ENCODE results near the gene MAP1LC3A.

The MAP1LC3A gene

GRCh38 chr20:34552569-34552968, 5.9 kb upstream of the MAP1LC3A start:
- no peak overlapping the region for H3K4me3 ChIP-seq (ENCODE audit: low read depth in 1 of 2, low read length in 2 of 2)
- no peak overlapping the region for H3K27ac ChIP-seq (ENCODE audit: low read length)
- H3K9me3 ChIP-seq (ENCODE audit: control insufficient read depth in 1 of 2, low read length in 2 of 2), result no peaks in the 10 kb centered on the region
- H3K4me1 ChIP-seq (ENCODE audit: control insufficient read depth in 1 of 2, insufficient read depth in 2 of 2, low read length in 2 of 2), result no peaks in the 10 kb centered on the region
- H3K36me3 ChIP-seq (ENCODE audit: control insufficient read depth in 1 of 2, insufficient read depth in 2 of 2, low read length in 2 of 2), result no peaks in the 10 kb centered on the region
- H3K27me3 ChIP-seq (ENCODE audit: low read depth, low read length), result no peaks in the 10 kb centered on the region

- H3K4me3 ChIP-seq (ENCODE audit: low read depth in 1 of 2, low read length in 2 of 2), result no peak overlapping the region
- no peaks in the 10 kb centered on the region for H3K27me3 ChIP-seq (ENCODE audit: low read depth, low read length)
- H3K27ac ChIP-seq (ENCODE audit: low read length), result no peak overlapping the region
- H3K9me3 ChIP-seq (ENCODE audit: control insufficient read depth in 1 of 2, low read length in 2 of 2), result no peaks in the 10 kb centered on the region
- H3K36me3 ChIP-seq (ENCODE audit: control insufficient read depth in 1 of 2, insufficient read depth in 2 of 2, low read length in 2 of 2), result no peaks in the 10 kb centered on the region
- no peaks in the 10 kb centered on the region for H3K4me1 ChIP-seq (ENCODE audit: control insufficient read depth in 1 of 2, insufficient read depth in 2 of 2, low read length in 2 of 2)
Observed at GRCh38 chr20:34553366-34553867, 5.1 kb upstream of the MAP1LC3A start.

- Histone ChIP-seq H3K27ac (ENCODE audit: low read length) (peak overlapping the region; percentile 58), H3K4me1 (ENCODE audit: control insufficient read depth in 1 of 2, insufficient read depth in 2 of 2, low read length in 2 of 2) (peaks cover 0 to 3% of the 10 kb centered on the region in 2 donors), H3K9me3 (ENCODE audit: control insufficient read depth in 1 of 2, low read length in 2 of 2) (no peaks in the 10 kb centered on the region), H3K36me3 (ENCODE audit: control insufficient read depth in 1 of 2, insufficient read depth in 2 of 2, low read length in 2 of 2) (peaks cover 0 to 4% of the 10 kb centered on the region in 2 donors), H3K4me3 (ENCODE audit: low read depth in 1 of 2, low read length in 2 of 2) (peak overlapping the region; percentile 58 to 79), H3K27me3 (ENCODE audit: low read depth, low read length) (no peaks in the 10 kb centered on the region)
Observed at GRCh38 chr20:34557936-34558319, 590 bp upstream of the MAP1LC3A start.

DNA sequence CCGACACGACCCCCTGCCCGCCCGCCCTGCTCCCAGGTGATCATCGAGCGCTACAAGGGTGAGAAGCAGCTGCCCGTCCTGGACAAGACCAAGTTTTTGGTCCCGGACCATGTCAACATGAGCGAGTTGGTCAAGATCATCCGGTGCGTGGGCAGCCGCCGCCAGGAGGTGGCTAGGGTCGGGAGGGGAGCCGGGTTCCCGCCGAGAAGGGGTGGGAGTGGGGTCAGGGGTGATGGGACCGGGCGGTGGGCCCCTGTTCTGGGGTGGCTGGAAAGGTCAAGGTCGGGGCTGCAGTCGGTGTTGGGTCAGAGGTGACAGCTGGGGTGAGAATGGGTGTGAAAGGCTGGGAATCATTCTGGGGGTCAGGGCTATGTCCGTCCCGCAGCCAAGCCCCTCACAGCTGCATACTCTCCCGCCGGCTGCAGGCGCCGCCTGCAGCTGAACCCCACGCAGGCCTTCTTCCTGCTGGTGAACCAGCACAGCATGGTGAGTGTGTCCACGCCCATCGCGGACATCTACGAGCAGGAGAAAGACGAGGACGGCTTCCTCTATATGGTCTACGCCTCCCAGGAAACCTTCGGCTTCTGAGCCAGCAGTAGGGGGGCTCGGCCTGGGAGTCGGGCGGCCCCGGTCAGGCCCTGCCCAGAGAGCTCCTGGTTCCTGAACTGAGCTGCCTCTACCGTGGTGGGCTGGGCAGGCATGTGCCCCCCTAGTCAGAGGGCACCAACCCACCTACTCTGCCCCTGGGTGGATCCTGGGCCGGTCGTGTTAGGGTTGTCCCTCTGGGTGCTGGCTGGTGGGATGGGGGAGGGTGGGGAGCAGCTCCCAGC, 1.0 kb downstream of the MAP1LC3A start:
- Histone ChIP-seq H3K27me3 (ENCODE audit: low read depth, low read length) (no peaks in the 10 kb centered on the region), H3K9me3 (ENCODE audit: control insufficient read depth in 1 of 2, low read length in 2 of 2) (no peaks in the 10 kb centered on the region), H3K36me3 (ENCODE audit: control insufficient read depth in 1 of 2, insufficient read depth in 2 of 2, low read length in 2 of 2) (peaks cover 0 to 4% of the 10 kb centered on the region in 2 donors), H3K27ac (ENCODE audit: low read length) (no peak overlapping the region), H3K4me1 (ENCODE audit: control insufficient read depth in 1 of 2, insufficient read depth in 2 of 2, low read length in 2 of 2) (peaks cover 0 to 3% of the 10 kb centered on the region in 2 donors), H3K4me3 (ENCODE audit: low read depth in 1 of 2, low read length in 2 of 2) (peak overlapping the region; percentile 39 to 79)

- Histone ChIP-seq H3K4me3 (ENCODE audit: low read depth in 1 of 2, low read length in 2 of 2) (no peak overlapping the region), H3K27me3 (ENCODE audit: low read depth, low read length) (no peaks in the 10 kb centered on the region), H3K9me3 (ENCODE audit: control insufficient read depth in 1 of 2, low read length in 2 of 2) (no peaks in the 10 kb centered on the region), H3K4me1 (ENCODE audit: control insufficient read depth in 1 of 2, insufficient read depth in 2 of 2, low read length in 2 of 2) (peaks cover 0 to 3% of the 10 kb centered on the region in 2 donors), H3K36me3 (ENCODE audit: control insufficient read depth in 1 of 2, insufficient read depth in 2 of 2, low read length in 2 of 2) (peaks cover 0 to 4% of the 10 kb centered on the region in 2 donors), H3K27ac (ENCODE audit: low read length) (no peak overlapping the region)
Observed at GRCh38 chr20:34560141-34560523, 1.6 kb downstream of the MAP1LC3A start.

GRCh38 chr20:34560614-34561013, 2.1 kb downstream of the MAP1LC3A start:
- H3K4me3 ChIP-seq (ENCODE audit: low read depth in 1 of 2, low read length in 2 of 2), result no peak overlapping the region
- H3K9me3 ChIP-seq (ENCODE audit: control insufficient read depth in 1 of 2, low read length in 2 of 2), result no peaks in the 10 kb centered on the region
- H3K36me3 ChIP-seq (ENCODE audit: control insufficient read depth in 1 of 2, insufficient read depth in 2 of 2, low read length in 2 of 2), result peaks cover 0 to 4% of the 10 kb centered on the region in 2 donors
- peaks cover 0 to 3% of the 10 kb centered on the region in 2 donors for H3K4me1 ChIP-seq (ENCODE audit: control insufficient read depth in 1 of 2, insufficient read depth in 2 of 2, low read length in 2 of 2)
- H3K27ac ChIP-seq (ENCODE audit: low read length), result no peak overlapping the region
- H3K27me3 ChIP-seq (ENCODE audit: low read depth, low read length), result no peaks in the 10 kb centered on the region

DNA sequence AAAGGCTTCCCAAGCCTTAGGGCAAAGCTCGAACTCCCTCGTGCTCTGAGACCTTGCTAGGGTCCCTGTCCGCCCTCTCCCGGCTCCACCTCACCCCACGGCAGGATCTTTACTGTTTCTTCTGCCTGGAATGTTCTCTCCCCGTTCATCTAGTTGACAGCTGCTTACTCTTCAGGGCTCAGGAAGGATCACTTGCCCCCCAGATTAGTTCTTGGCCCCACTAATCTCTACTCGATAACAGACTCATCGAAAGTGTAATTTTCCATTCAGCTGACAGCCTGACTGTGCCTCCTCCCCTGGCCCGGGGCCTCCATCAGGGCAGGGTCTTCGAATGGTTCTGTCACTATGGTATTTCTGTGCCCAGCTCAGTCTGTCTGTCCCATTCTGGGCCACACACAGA, 3.1 kb downstream of the MAP1LC3A start:
- H3K27me3 ChIP-seq (ENCODE audit: low read depth, low read length), result no peaks in the 10 kb centered on the region
- no peaks in the 10 kb centered on the region for H3K9me3 ChIP-seq (ENCODE audit: control insufficient read depth in 1 of 2, low read length in 2 of 2)
- H3K4me1 ChIP-seq (ENCODE audit: control insufficient read depth in 1 of 2, insufficient read depth in 2 of 2, low read length in 2 of 2), result peaks cover 0 to 3% of the 10 kb centered on the region in 2 donors
- H3K27ac ChIP-seq (ENCODE audit: low read length), result no peak overlapping the region
- H3K4me3 ChIP-seq (ENCODE audit: low read depth in 1 of 2, low read length in 2 of 2), result no peak overlapping the region
- peaks cover 0 to 4% of the 10 kb centered on the region in 2 donors for H3K36me3 ChIP-seq (ENCODE audit: control insufficient read depth in 1 of 2, insufficient read depth in 2 of 2, low read length in 2 of 2)

DNA sequence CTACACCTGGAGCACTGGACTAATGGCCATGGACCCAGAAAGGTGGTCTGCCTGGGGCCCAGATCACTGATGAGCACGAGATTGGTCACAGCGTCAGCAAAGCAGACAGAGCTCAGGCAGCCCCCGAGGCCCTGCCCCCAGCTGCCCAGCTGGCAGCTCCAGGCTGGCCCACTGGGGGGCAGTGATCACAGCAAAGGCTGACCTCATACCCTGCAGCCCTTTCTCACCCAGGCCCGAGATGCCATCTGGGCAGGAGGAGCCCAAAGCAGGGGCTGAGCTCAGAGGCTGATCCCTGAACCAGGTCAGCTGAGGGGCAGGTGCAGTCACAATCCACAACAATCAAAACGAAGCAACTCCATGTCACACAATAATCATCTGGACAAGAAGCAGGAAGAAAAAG, 4.1 kb downstream of the MAP1LC3A start:
- H3K4me3 ChIP-seq (ENCODE audit: low read depth in 1 of 2, low read length in 2 of 2), result no peak overlapping the region
- H3K4me1 ChIP-seq (ENCODE audit: control insufficient read depth in 1 of 2, insufficient read depth in 2 of 2, low read length in 2 of 2), result peaks cover 0 to 3% of the 10 kb centered on the region in 2 donors
- no peaks in the 10 kb centered on the region for H3K9me3 ChIP-seq (ENCODE audit: control insufficient read depth in 1 of 2, low read length in 2 of 2)
- H3K27me3 ChIP-seq (ENCODE audit: low read depth, low read length), result no peaks in the 10 kb centered on the region
- no peak overlapping the region for H3K27ac ChIP-seq (ENCODE audit: low read length)
- peaks cover 4 to 7% of the 10 kb centered on the region in 2 donors for H3K36me3 ChIP-seq (ENCODE audit: control insufficient read depth in 1 of 2, insufficient read depth in 2 of 2, low read length in 2 of 2)

GRCh38 chr20:34564833-34565232, 6.3 kb downstream of the MAP1LC3A start:
- H3K4me3 ChIP-seq (ENCODE audit: low read depth in 1 of 2, low read length in 2 of 2), result no peak overlapping the region
- no peaks in the 10 kb centered on the region for H3K27me3 ChIP-seq (ENCODE audit: low read depth, low read length)
- H3K27ac ChIP-seq (ENCODE audit: low read length), result no peak overlapping the region
- H3K9me3 ChIP-seq (ENCODE audit: control insufficient read depth in 1 of 2, low read length in 2 of 2), result no peaks in the 10 kb centered on the region
- peaks cover 7 to 9% of the 10 kb centered on the region in 2 donors for H3K36me3 ChIP-seq (ENCODE audit: control insufficient read depth in 1 of 2, insufficient read depth in 2 of 2, low read length in 2 of 2)
- peaks cover 0 to 1% of the 10 kb centered on the region in 2 donors for H3K4me1 ChIP-seq (ENCODE audit: control insufficient read depth in 1 of 2, insufficient read depth in 2 of 2, low read length in 2 of 2)

- H3K9me3 ChIP-seq (ENCODE audit: control insufficient read depth in 1 of 2, low read length in 2 of 2), result no peaks in the 10 kb centered on the region
- H3K27me3 ChIP-seq (ENCODE audit: low read depth, low read length), result no peaks in the 10 kb centered on the region
- H3K4me1 ChIP-seq (ENCODE audit: control insufficient read depth in 1 of 2, insufficient read depth in 2 of 2, low read length in 2 of 2), result no peaks in the 10 kb centered on the region
- H3K4me3 ChIP-seq (ENCODE audit: low read depth in 1 of 2, low read length in 2 of 2), result no peak overlapping the region
- peaks cover 13 to 17% of the 10 kb centered on the region in 2 donors for H3K36me3 ChIP-seq (ENCODE audit: control insufficient read depth in 1 of 2, insufficient read depth in 2 of 2, low read length in 2 of 2)
- H3K27ac ChIP-seq (ENCODE audit: low read length), result no peak overlapping the region
Observed at GRCh38 chr20:34566978-34567891, 8.7 kb downstream of the MAP1LC3A start.
